Activated naive CD8-positive, alpha-beta T cell treated with anti-CD3 and anti-CD28 coated beads for 36 hours (primary cell): Measurements from ENCODE around the gene ANGPT4. TPM values are rescaled to one million over a fixed set of nuclear protein-coding genes. Genes with fewer than 3 reads are reported as not detected.

Experiments used
- DNase-seq: peaks from one replicate; pipeline ENCODE4 v3.0.0; 2021
- H3K27ac Mint-ChIP-seq: one replicate; pipeline ENCODE4 v1.8.0; 2022; ENCODE audit warnings: mild to moderate bottlenecking, moderate library complexity, mixed read lengths
- H3K27me3 Mint-ChIP-seq: one replicate; pipeline ENCODE4 v1.8.0; 2022; ENCODE audit warnings: mild to moderate bottlenecking, mixed read lengths
- H3K36me3 Mint-ChIP-seq: one replicate; pipeline ENCODE4 v1.8.0; 2021; ENCODE audit warnings: mild to moderate bottlenecking, mixed read lengths
- H3K4me1 Mint-ChIP-seq: one replicate; pipeline ENCODE4 v1.8.0; 2021; ENCODE audit warnings: mixed read lengths
- H3K4me3 Mint-ChIP-seq: one replicate; pipeline ENCODE4 v1.8.0; 2022; ENCODE audit warnings: mild to moderate bottlenecking, moderate library complexity, mixed read lengths
- H3K9me3 Mint-ChIP-seq: one replicate; pipeline ENCODE4 v1.8.0; 2022; ENCODE audit warnings: mixed read lengths
- total RNA-seq, 2 experiments: library from RNA; stranded (reverse); gene quantifications; one replicate each; pipeline ENCODE4 v1.2.3, GENCODE V29; 2021

Gene ANGPT4
- total RNA-seq, 2 experiments from 2014 or later = not detected

- no peaks in the 10 kb centered on the region for H3K9me3 Mint-ChIP-seq
- H3K27me3 Mint-ChIP-seq = peaks cover 23% of the 10 kb centered on the region
- peaks cover 11% of the 10 kb centered on the region for H3K4me1 Mint-ChIP-seq
- peak; percentile 34 for DNase-seq
- no peaks in the 10 kb centered on the region for H3K36me3 Mint-ChIP-seq
- H3K4me3 Mint-ChIP-seq = peak overlapping the region; percentile 61
- peak overlapping the region; percentile 87 for H3K27ac Mint-ChIP-seq
Measured at GRCh38 chr20:881051-881782, 34.9 kb downstream of the ANGPT4 start.

GRCh38 chr20:879626-880025 lies 36.5 kb downstream of the ANGPT4 start:
- Mint-ChIP-seq H3K36me3 (no peaks in the 10 kb centered on the region), H3K4me1 (peaks cover 11% of the 10 kb centered on the region), H3K9me3 (no peaks in the 10 kb centered on the region), H3K27ac (no peak overlapping the region), H3K27me3 (peaks cover 10% of the 10 kb centered on the region), H3K4me3 (no peak overlapping the region)
- DNase-seq = no peak

- Mint-ChIP-seq H3K4me3 (no peak overlapping the region), H3K4me1 (peaks cover 11% of the 10 kb centered on the region), H3K27me3 (peaks cover 5% of the 10 kb centered on the region), H3K9me3 (no peaks in the 10 kb centered on the region), H3K36me3 (no peaks in the 10 kb centered on the region), H3K27ac (no peak overlapping the region)
- DNase-seq = no peak
Measured at GRCh38 chr20:878511-879307, 37.4 kb downstream of the ANGPT4 start.

- H3K27me3 Mint-ChIP-seq = peaks cover 5% of the 10 kb centered on the region
- H3K9me3 Mint-ChIP-seq = no peaks in the 10 kb centered on the region
- peaks cover 11% of the 10 kb centered on the region for H3K4me1 Mint-ChIP-seq
- H3K27ac Mint-ChIP-seq = no peak overlapping the region
- DNase-seq = no peak
- H3K36me3 Mint-ChIP-seq = no peaks in the 10 kb centered on the region
- no peak overlapping the region for H3K4me3 Mint-ChIP-seq
Measured at GRCh38 chr20:877814-878213, 38.3 kb downstream of the ANGPT4 start.

- no peak for DNase-seq
- no peaks in the 10 kb centered on the region for H3K36me3 Mint-ChIP-seq
- no peak overlapping the region for H3K27ac Mint-ChIP-seq
- H3K27me3 Mint-ChIP-seq = no peaks in the 10 kb centered on the region
- H3K4me1 Mint-ChIP-seq = no peaks in the 10 kb centered on the region
- no peaks in the 10 kb centered on the region for H3K9me3 Mint-ChIP-seq
- no peak overlapping the region for H3K4me3 Mint-ChIP-seq
Measured at GRCh38 chr20:875115-875514, 41.0 kb downstream of the ANGPT4 start.

GRCh38 chr20:873875-874607 lies 42.1 kb downstream of the ANGPT4 start:
- no peaks in the 10 kb centered on the region for H3K27me3 Mint-ChIP-seq
- no peak for DNase-seq
- no peaks in the 10 kb centered on the region for H3K4me1 Mint-ChIP-seq
- H3K9me3 Mint-ChIP-seq = no peaks in the 10 kb centered on the region
- no peak overlapping the region for H3K4me3 Mint-ChIP-seq
- no peak overlapping the region for H3K27ac Mint-ChIP-seq
- H3K36me3 Mint-ChIP-seq = no peaks in the 10 kb centered on the region

- Mint-ChIP-seq H3K36me3 (no peaks in the 10 kb centered on the region), H3K9me3 (no peaks in the 10 kb centered on the region), H3K4me1 (no peaks in the 10 kb centered on the region), H3K27me3 (peaks cover 3% of the 10 kb centered on the region), H3K27ac (no peak overlapping the region), H3K4me3 (no peak overlapping the region)
- no peak for DNase-seq
Measured at GRCh38 chr20:872855-873520, 43.1 kb downstream of the ANGPT4 start.

- Mint-ChIP-seq H3K27me3 (peaks cover 3% of the 10 kb centered on the region), H3K4me1 (no peaks in the 10 kb centered on the region), H3K27ac (no peak overlapping the region), H3K4me3 (no peak overlapping the region), H3K36me3 (no peaks in the 10 kb centered on the region), H3K9me3 (no peaks in the 10 kb centered on the region)
- DNase-seq = no peak
Measured at GRCh38 chr20:871948-872347, 44.2 kb downstream of the ANGPT4 start.

- H3K4me3 Mint-ChIP-seq = no peak overlapping the region
- DNase-seq = no peak
- H3K9me3 Mint-ChIP-seq = no peaks in the 10 kb centered on the region
- peaks cover 3% of the 10 kb centered on the region for H3K27me3 Mint-ChIP-seq
- H3K4me1 Mint-ChIP-seq = no peaks in the 10 kb centered on the region
- no peak overlapping the region for H3K27ac Mint-ChIP-seq
- no peaks in the 10 kb centered on the region for H3K36me3 Mint-ChIP-seq
Measured at GRCh38 chr20:871436-871835, 44.7 kb downstream of the ANGPT4 start.

- Mint-ChIP-seq H3K36me3 (no peaks in the 10 kb centered on the region), H3K4me1 (no peaks in the 10 kb centered on the region), H3K27me3 (peaks cover 3% of the 10 kb centered on the region), H3K27ac (no peak overlapping the region), H3K4me3 (no peak overlapping the region), H3K9me3 (no peaks in the 10 kb centered on the region)
- no peak for DNase-seq
Measured at GRCh38 chr20:870758-871157, 45.4 kb downstream of the ANGPT4 start.

- DNase-seq = no peak
- Mint-ChIP-seq H3K27ac (no peak overlapping the region), H3K4me1 (no peaks in the 10 kb centered on the region), H3K9me3 (no peaks in the 10 kb centered on the region), H3K36me3 (no peaks in the 10 kb centered on the region), H3K4me3 (no peak overlapping the region), H3K27me3 (peaks cover 3% of the 10 kb centered on the region)
Measured at GRCh38 chr20:869606-870005, 46.5 kb downstream of the ANGPT4 start.

GRCh38 chr20:868279-868678 lies 47.9 kb downstream of the ANGPT4 start:
- H3K36me3 Mint-ChIP-seq = no peaks in the 10 kb centered on the region
- no peak for DNase-seq

GRCh38 chr20:865440-865839 lies 50.7 kb downstream of the ANGPT4 start:
- DNase-seq = no peak
- no peak overlapping the region for H3K27ac Mint-ChIP-seq
- H3K9me3 Mint-ChIP-seq = no peaks in the 10 kb centered on the region
- no peak overlapping the region for H3K4me3 Mint-ChIP-seq
- peaks cover 1% of the 10 kb centered on the region for H3K4me1 Mint-ChIP-seq
- H3K36me3 Mint-ChIP-seq = no peaks in the 10 kb centered on the region
- H3K27me3 Mint-ChIP-seq = peaks cover 3% of the 10 kb centered on the region

More at GRCh38 chr20:868279-868678, 47.9 kb downstream of the ANGPT4 start:
- Mint-ChIP-seq H3K27me3 (peaks cover 3% of the 10 kb centered on the region), H3K4me1 (no peaks in the 10 kb centered on the region), H3K27ac (no peak overlapping the region), H3K9me3 (no peaks in the 10 kb centered on the region), H3K4me3 (no peak overlapping the region)

- Mint-ChIP-seq H3K4me3 (no peak overlapping the region), H3K4me1 (peaks cover 40% of the 10 kb centered on the region), H3K36me3 (peaks cover 7% of the 10 kb centered on the region), H3K27me3 (no peaks in the 10 kb centered on the region), H3K27ac (no peak overlapping the region), H3K9me3 (no peaks in the 10 kb centered on the region)
- DNase-seq = no peak
Measured at GRCh38 chr20:860891-861290, 55.2 kb downstream of the ANGPT4 start.

- no peaks in the 10 kb centered on the region for H3K27me3 Mint-ChIP-seq
- peaks cover 7% of the 10 kb centered on the region for H3K36me3 Mint-ChIP-seq
- no peak overlapping the region for H3K4me3 Mint-ChIP-seq
- peak overlapping the region; percentile 74 for H3K27ac Mint-ChIP-seq
- peaks cover 50% of the 10 kb centered on the region for H3K4me1 Mint-ChIP-seq
- no peaks in the 10 kb centered on the region for H3K9me3 Mint-ChIP-seq
- DNase-seq = no peak
Measured at GRCh38 chr20:859751-860231, 56.3 kb downstream of the ANGPT4 start.
